HG03571 (cell line): ENCODE data around the gene TWIST2.

Experiments used
- ATAC-seq: cut with Tn5 transposase; IDR thresholded peaks from one replicate; pipeline ENCODE4 v1.9.1; 2021; ENCODE audit not compliant: unreplicated experiment

Gene TWIST2

GRCh38 chr2:238847841-238848690 is at the start of gene TWIST2:
Gene TWIST2, plus strand, starts transcription at chr2:238848085. Its CDS starts 131 bp downstream, at chr2:238848216.
- ATAC-seq: no peak

DNA sequence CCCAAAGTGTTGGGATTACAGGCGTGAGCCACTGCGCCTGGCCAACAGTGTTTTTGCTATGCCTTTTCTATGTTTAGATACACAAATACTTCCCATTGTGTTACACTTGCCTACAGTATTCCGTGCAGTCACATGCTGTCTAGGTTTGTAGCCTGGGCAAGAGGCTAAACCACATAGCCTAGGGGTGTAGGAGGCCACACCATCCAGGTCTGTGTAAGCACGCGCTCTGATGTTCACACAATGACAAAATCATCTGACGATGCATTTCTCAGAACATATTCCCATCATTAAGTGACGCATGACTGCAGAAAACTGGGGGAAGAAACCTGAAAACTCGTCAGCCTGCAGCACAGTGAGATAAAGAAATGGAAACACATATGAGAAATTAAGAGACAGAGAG is 46.1 kb upstream of the TWIST2 start:
- ATAC-seq: no peak

DNA sequence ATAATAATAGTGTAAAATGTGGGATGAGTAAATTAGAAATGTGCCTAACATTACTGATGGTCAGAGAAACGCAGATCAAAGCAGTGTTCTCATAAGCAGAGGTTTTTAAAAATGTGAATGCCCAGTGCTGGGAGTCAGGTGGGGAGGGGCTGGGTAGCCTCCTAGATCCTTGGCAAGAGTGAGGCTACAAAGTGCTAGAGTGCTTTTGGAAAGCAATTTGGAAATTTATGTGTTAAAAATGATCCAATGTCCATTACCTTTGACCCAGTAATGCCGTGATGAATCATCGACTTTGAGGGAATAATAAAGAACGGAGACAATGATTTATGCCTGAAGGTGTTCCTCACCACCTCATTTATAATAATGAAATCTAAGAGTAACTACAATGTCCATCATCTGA is 44.9 kb upstream of the TWIST2 start:
- ATAC-seq: no peak

- no peak for ATAC-seq
Measured at GRCh38 chr2:238803996-238804870, 43.7 kb upstream of the TWIST2 start.

DNA sequence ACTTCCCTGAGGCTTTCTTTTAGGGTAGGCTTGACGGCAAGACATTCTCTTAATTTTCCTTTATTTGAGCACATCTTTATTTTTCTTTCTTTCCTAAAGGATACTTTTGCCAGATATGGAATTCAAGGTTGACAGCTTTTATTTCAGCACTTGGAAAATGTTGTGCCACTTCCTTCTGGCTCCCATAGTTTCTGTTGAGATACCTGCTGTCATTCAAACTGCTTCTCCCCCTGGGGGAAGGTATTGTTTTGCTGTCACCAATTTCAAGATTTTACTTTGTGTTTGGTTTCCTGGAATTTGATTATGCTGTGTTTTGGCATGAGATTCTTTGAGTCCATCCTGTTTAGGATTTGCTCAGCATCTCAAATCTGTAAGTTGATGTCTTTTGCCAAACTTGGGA is 39.1 kb upstream of the TWIST2 start:
- ATAC-seq: no peak

- ATAC-seq: no peak
Measured at GRCh38 chr2:238810321-238810720, 37.6 kb upstream of the TWIST2 start.

GRCh38 chr2:238811293-238811692 is 36.6 kb upstream of the TWIST2 start:
- ATAC-seq: no peak

- ATAC-seq: no peak
Measured at GRCh38 chr2:238811759-238812158, 36.1 kb upstream of the TWIST2 start.

- ATAC-seq: no peak
Measured at GRCh38 chr2:238813109-238813508, 34.8 kb upstream of the TWIST2 start.

DNA sequence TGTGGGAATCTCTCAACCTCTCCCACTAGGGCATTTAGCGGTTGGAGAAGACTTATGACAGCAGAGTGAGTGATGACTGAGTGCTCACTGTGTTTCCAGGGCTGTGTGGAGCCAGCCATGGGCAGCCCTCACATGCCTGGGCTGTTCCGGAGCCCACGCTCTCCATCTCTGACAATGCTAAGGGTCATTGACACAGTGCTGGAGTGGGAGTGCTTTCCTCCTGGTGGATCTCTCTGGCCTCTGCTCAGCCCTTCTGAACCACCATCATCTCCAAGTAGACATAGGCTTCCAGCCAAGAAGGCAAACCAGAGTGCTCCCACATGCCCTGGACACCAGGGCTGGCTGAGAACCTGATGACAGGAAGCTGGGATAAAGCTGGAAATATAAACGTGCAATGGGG is 33.1 kb upstream of the TWIST2 start:
- no peak for ATAC-seq

DNA sequence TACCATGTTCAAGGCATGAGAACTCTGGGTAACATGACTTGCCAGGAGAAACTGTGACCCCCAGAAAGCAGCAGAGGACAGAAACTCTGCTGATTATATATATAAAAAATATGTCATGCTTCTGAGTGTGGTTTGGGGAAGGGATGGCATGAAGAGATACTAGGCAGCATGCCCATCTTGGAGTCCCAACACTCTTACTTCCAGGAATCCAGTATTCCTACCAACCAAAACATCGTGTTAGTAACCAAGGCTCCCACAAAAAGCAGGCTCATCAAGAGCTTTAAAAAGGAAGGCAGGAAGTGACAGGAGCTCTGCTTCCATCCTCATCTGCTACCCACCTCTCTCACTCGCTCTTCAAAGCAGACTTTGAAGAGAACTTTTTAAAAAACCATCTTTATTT is 31.6 kb upstream of the TWIST2 start:
- ATAC-seq: no peak

- no peak for ATAC-seq
Measured at GRCh38 chr2:238817382-238817781, 30.5 kb upstream of the TWIST2 start.

DNA sequence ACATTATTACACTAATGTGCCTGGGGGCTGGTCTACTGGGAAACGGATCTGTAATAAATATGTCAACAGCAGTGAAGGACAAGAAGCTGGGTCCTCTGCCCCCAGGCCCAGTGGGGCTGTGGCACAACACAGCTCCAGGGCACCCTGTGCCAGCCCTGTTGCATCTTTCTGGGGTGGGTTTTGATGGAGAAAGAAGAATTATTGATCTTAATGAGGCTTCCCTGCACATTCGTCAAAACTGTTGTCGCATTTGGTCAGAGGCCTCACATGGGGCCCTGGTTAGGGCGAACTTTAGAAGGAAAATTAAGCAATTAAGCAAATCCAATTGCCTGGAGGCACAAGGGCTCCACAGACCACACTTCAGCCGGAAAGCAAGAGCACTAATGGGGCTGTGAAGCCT is 30.0 kb upstream of the TWIST2 start:
- no peak for ATAC-seq

- no peak for ATAC-seq
Measured at GRCh38 chr2:238818561-238818960, 29.3 kb upstream of the TWIST2 start.

- no peak for ATAC-seq
Measured at GRCh38 chr2:238820197-238820596, 27.7 kb upstream of the TWIST2 start.

- no peak for ATAC-seq
Measured at GRCh38 chr2:238820916-238821315, 27.0 kb upstream of the TWIST2 start.

- ATAC-seq: no peak
Measured at GRCh38 chr2:238821391-238821790, 26.5 kb upstream of the TWIST2 start.

GRCh38 chr2:238821944-238822670 is 25.8 kb upstream of the TWIST2 start:
- no peak for ATAC-seq

DNA sequence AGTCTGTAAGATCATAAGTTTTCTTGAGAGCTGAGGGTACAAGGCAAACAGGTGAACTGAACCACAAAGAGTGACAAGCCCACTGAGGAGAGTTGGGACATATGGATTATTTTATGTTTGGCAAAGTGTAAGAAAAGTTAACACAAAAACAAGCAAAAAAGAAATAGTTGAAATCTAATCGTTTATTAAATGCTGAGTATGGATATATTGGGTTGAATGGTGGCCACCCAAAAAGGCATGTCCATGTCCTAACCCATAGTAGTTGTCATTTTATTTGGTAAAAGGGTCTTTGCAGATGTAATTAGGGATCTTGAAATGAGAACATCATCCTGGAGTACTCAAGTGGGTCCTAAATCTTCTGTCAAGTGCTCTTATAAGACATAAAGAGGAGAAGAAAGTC is 24.9 kb upstream of the TWIST2 start:
- no peak for ATAC-seq

- ATAC-seq: no peak
Measured at GRCh38 chr2:238831177-238831576, 16.7 kb upstream of the TWIST2 start.

- ATAC-seq: no peak
Measured at GRCh38 chr2:238834982-238835381, 12.9 kb upstream of the TWIST2 start.
